Body of pancreas (tissue), 4 donors: ENCODE results near the gene FUS.

Experiments
- CTCF ChIP-seq, 7 experiments: fragments of 450-650 bp in 4 of 7; fragments of 200-600 bp in 3 of 7; sonication (generic) in 3 of 7; IDR thresholded peaks; one replicate each; pipeline ENCODE4 v1.5.1; 2016 to 2019; ENCODE audit warnings: antibody characterized with exemption in 7 of 7
- POLR2A ChIP-seq, 3 donors: fragments of 450-650 bp; IDR thresholded peaks; one replicate each; pipeline ENCODE4 v1.6.1; 2016; ENCODE audit warnings: antibody characterized with exemption in 3 of 3, mild to moderate bottlenecking in 2 of 3

- no peak for TF ChIP-seq CTCF (IDR thresholded peaks at IDR 0.05)
- TF ChIP-seq POLR2A (IDR thresholded peaks at IDR 0.05): no peak
These were observed 6.2 kb downstream of the FUS start for GRCh38 chr16:31186176-31186575.
